Uterus (tissue), 2 donors: ENCODE data around the gene EXOC4.

Experiments used
- CTCF ChIP-seq, 4 experiments: fragments of 200-600 bp in 2 of 4; fragments of 450-650 bp in 2 of 4; sonication (generic) in 2 of 4; IDR thresholded peaks; one replicate each; pipeline ENCODE4 v1.5.1; 2016 to 2019; ENCODE audit warnings: antibody characterized with exemption in 4 of 4, mild to moderate bottlenecking in 2 of 4, moderate library complexity in 1 of 4
- POLR2A ChIP-seq, 2 donors: fragments of 450-650 bp; IDR thresholded peaks; one replicate each; pipeline ENCODE4 v1.6.1; 2016; ENCODE audit warnings: antibody characterized with exemption in 2 of 2, mild to moderate bottlenecking in 1 of 2, moderate library complexity in 1 of 2

- TF ChIP-seq CTCF (IDR thresholded peaks at IDR 0.05) = no peak
- no peak for TF ChIP-seq POLR2A (IDR thresholded peaks at IDR 0.05)
Observed at GRCh38 chr7:133479456-133480065, 226.7 kb downstream of the EXOC4 start.
